Measurements from ENCODE around the gene UXS1. TPM values are rescaled to one million over a fixed set of nuclear protein-coding genes. Genes with fewer than 3 reads are reported as not detected.

The UXS1 gene
- total and polyA plus RNA-seq, 2 donors (not counting 1 experiment from before 2014, with no cell fraction given) = 20.3 to 44.8 TPM

GRCh38 chr2:106065983-106066820 lies 127.9 kb downstream of the UXS1 start:
- peaks cover 12 to 13% of the 10 kb centered on the region in 2 donors for H3K4me1 ChIP-seq (ENCODE audit: control insufficient read depth in 2 of 2, insufficient read depth in 2 of 2, low read length in 2 of 2)
- DNase-seq = no peak
- TF ChIP-seq EZH2 (IDR thresholded peaks at IDR 0.05; ENCODE audit: borderline replicate concordance, insufficient read depth, low read depth, low read length, poor library complexity, severe bottlenecking) = no peak
- TF ChIP-seq CTCF (IDR thresholded peaks at IDR 0.05) = no peak
- Mint-ChIP-seq H3K4me3 (peak overlapping the region; percentile 77), H3K27ac (no peak overlapping the region), H3K27me3 (peaks cover 48% of the 10 kb centered on the region), H3K4me1 (peaks cover 13% of the 10 kb centered on the region), H3K9me3 (ENCODE audit: insufficient read depth) (no peaks in the 10 kb centered on the region)
- peaks cover 0 to 40% (median 19%) of the 10 kb centered on the region in 4 experiments for H3K27me3 ChIP-seq (replicated peaks in 1 of 4; ENCODE audit: control extremely low read depth in 1 of 4, control insufficient read depth in 3 of 4, insufficient read depth in 4 of 4, low read length in 3 of 4)
- intact Hi-C loops (cut with micrococcal nuclease) = no loop called here
- CTCF ChIA-PET = interaction anchor here (0.7 kb wide), 1 partner anchor 485 kb away, joined by 3 read pairs; no protein-coding TSS in a partner anchor
- peak overlapping the region; percentile 55 for H3K9ac ChIP-seq (ENCODE audit: low read length)
- peak overlapping the region in 3 of 5 experiments; percentile 29 to 39 (median 33) for H3K4me3 ChIP-seq (ENCODE audit: control extremely low read depth in 1 of 5, extremely low read depth in 1 of 5, insufficient read depth in 1 of 5, low read depth in 2 of 5, low read length in 4 of 5)
- no peak for ATAC-seq (ENCODE audit: low read depth)
- no peak overlapping the region for H3K27ac ChIP-seq (ENCODE audit: low read length in 2 of 2)
- POLR2A ChIA-PET = no interaction called here
- H4K20me1 ChIP-seq (ENCODE audit: control insufficient read depth, insufficient read depth, low read length, poor library complexity, severe bottlenecking) = no peaks in the 10 kb centered on the region
- WGBS (ENCODE audit: insufficient coverage) = 47% methylated on average over 26 of the region's 26 CpGs
- peak overlapping the region; percentile 81 for H3K4me2 ChIP-seq (replicated peaks; ENCODE audit: low read depth, low read length, poor library complexity, severe bottlenecking)
- H3K9me3 ChIP-seq (ENCODE audit: control extremely low read depth in 1 of 3, control insufficient read depth in 2 of 3, insufficient read depth in 1 of 3, low read length in 2 of 3) = peaks cover 0 to 4% (median 0%) of the 10 kb centered on the region in 3 donors
- H3K79me2 ChIP-seq (ENCODE audit: control insufficient read depth, insufficient read depth, low read length) = no peaks in the 10 kb centered on the region
- H2AFZ ChIP-seq (ENCODE audit: insufficient read depth, low read depth, low read length, poor library complexity, severe bottlenecking) = peak overlapping the region; percentile 68
- H3K36me3 ChIP-seq (replicated peaks in 1 of 2; ENCODE audit: control extremely low read depth in 1 of 2, control insufficient read depth in 1 of 2, extremely low read depth in 1 of 2, insufficient read depth in 2 of 2, low read length in 1 of 2) = no peaks in the 10 kb centered on the region
